C4-2B (cell line): ENCODE measurements around the gene SIM2.

Source experiments
- H3K27ac ChIP-seq: fragments of 450-650 bp; 2 replicates; pipeline ENCODE4 v1.5.1; 2017
- ZFX ChIP-seq: fragments of 450-650 bp; IDR thresholded peaks from 2 replicates; pipeline ENCODE4 v1.6.1; 2017
- TF ChIP-seq, protein P1 (sequence below): fragments of 450-650 bp; conservative IDR thresholded peaks from 2 replicates; pipeline ENCODE4 v1.5.1; 2017; ENCODE audit warnings: mild to moderate bottlenecking

The SIM2 gene

GRCh38 chr21:36693489-36694030 lies 5.4 kb upstream of the SIM2 start:
- no peak overlapping the region for H3K27ac ChIP-seq

DNA sequence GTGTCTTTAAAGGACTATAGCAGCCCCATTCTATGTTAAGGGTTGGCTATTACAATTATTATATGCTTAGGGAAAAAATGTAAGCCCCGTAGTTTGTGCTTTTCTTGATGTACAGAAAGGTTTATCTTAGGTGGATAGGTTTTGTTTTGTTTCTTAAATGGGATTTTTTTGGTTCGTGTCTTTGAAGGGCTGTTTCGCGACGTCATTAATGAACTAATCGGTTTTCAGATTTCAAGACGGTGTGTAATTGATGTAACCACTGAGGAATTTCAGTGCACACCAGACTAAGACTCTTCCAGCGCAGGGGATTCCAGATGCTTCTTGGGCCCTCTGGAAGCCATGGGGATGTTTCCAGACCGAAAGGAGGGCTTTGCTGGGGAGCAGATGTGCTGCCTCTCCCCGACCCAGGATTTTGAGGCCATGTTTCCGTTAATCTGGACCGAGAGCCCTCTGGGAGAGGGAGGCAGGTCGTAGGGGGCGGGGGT lies 4.8 kb upstream of the SIM2 start:
- H3K27ac ChIP-seq = no peak overlapping the region
- no peak for TF ChIP-seq ZFX
- TF ChIP-seq, protein P1, sequence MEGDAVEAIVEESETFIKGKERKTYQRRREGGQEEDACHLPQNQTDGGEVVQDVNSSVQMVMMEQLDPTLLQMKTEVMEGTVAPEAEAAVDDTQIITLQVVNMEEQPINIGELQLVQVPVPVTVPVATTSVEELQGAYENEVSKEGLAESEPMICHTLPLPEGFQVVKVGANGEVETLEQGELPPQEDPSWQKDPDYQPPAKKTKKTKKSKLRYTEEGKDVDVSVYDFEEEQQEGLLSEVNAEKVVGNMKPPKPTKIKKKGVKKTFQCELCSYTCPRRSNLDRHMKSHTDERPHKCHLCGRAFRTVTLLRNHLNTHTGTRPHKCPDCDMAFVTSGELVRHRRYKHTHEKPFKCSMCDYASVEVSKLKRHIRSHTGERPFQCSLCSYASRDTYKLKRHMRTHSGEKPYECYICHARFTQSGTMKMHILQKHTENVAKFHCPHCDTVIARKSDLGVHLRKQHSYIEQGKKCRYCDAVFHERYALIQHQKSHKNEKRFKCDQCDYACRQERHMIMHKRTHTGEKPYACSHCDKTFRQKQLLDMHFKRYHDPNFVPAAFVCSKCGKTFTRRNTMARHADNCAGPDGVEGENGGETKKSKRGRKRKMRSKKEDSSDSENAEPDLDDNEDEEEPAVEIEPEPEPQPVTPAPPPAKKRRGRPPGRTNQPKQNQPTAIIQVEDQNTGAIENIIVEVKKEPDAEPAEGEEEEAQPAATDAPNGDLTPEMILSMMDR = no peak

More at GRCh38 chr21:36693489-36694030, 5.4 kb upstream of the SIM2 start:
- no peak for TF ChIP-seq ZFX
- TF ChIP-seq, protein P1 = no peak

GRCh38 chr21:36694593-36695282 lies 4.2 kb upstream of the SIM2 start:
- H3K27ac ChIP-seq = no peak overlapping the region

DNA sequence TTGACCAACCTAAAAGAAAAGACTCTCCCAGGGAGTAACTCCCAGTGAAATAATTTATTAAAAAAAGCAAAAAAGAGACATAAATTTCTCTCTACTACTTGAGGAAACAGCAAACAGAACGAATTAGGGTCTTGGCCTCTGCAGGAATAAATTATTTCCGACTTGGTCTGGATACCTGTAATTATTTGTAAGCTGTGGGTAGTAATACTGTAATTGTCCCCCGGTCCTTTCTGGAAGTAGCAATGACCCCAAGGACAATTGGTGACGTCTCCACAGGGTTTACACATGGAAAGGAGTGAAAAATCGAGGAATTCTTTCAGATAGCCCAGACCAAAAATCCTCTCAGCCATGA lies 3.7 kb upstream of the SIM2 start:
- TF ChIP-seq, protein P1 = no peak
- TF ChIP-seq ZFX = no peak
- no peak overlapping the region for H3K27ac ChIP-seq

More at GRCh38 chr21:36694593-36695282, 4.2 kb upstream of the SIM2 start:
- no peak for TF ChIP-seq ZFX
- TF ChIP-seq, protein P1 = no peak

- no peak for TF ChIP-seq ZFX
- TF ChIP-seq, protein P1 = no peak
- no peak overlapping the region for H3K27ac ChIP-seq
These were observed 3.1 kb upstream of the SIM2 start for GRCh38 chr21:36695671-36696389.

GRCh38 chr21:36696390-36697059 lies 2.4 kb upstream of the SIM2 start:
- no peak overlapping the region for H3K27ac ChIP-seq
- TF ChIP-seq, protein P1 = no peak
- TF ChIP-seq ZFX = no peak
